HTR-8/SVneo (cell line): Measurements from ENCODE around the gene HIPK3.
"Not testable (repeated sequence)": the region's sequence is repeated elsewhere in the genome, so short reads cannot be mapped to it uniquely, and the experiment has no call there.

Source experiments
- DNase-seq: peaks from one replicate; pipeline ENCODE4 v3.0.0; 2011; ENCODE audit warnings: low spot score, mixed read lengths; ENCODE audit not compliant: insufficient read length
- FAIRE-seq: peaks from 2 replicates; lab custom pipeline; 2011; peaks lifted over from hg19 to GRCh38; lab: Jason Lieb, UNC

Gene HIPK3

DNA sequence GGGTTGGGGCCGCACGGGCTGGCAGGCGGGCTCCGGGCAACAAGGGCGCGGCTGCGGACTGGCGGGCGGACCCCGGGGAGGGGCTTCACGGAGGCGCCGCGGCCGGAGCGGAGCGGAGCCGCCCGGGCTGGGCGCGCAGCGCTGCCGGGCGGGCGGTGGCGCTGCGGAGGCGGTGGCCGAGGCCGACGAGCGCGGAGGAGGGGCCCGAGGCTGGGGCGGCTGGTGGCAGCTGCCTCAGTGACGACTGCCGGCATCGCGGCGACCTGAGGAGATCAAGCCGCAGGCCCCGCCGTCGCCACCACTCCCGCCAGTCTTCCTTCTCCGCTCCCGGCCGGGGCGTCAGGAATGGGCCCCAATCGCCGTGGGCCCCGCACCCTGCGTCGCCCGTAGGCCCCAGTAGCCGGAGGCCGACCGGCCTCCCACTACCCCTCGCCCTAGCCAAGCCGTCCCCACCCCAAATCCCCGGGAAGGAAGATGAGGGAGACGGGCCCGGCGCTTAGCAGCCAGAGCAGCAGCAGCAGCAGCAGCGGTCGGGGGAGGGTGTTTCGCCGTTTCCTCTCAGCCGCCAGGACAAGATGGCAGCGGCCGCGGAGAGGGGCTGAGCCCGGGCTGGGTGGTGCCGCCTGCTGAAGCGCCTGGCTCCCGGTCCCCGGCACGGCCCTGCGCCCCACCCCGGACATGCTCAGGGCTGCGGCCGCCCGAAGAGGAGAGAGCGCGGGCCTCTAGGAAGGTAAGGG lies at the start of gene HIPK3:
Gene HIPK3 (plus strand): TSS at position 222 of the 737 bp plus-strand sequence.
- DNase-seq, result peak; percentile 68
- no peak for FAIRE-seq

DNA sequence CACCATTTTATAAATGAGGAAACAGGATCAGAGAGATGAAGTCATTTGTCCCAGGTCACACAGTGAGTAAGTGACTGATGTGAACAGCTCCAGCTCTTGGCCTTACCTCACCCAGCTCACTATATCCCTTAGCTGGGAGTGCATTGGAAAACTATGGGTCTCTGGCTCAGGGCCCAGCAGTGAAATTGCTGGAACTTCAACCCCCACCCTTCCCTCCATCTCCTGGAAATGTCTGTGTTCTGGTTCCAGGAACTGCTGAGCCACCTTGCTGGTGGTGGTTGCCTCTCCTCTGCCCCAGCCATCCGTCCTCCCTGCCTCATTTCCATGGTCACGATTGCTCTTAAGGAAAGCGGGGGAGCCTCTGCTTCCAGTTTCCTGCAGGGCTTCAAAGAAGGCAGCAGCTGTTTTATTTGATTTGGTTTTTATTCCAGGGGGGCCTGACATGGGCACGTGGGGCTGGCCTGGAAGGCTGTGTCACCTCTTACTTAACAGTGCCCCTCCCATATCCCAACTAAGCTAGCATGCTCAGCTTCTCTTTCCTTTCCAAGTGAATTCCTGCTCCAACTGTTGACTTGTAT lies 49.7 kb upstream of the HIPK3 start:
- no peak for DNase-seq
- no peak for FAIRE-seq

DNA sequence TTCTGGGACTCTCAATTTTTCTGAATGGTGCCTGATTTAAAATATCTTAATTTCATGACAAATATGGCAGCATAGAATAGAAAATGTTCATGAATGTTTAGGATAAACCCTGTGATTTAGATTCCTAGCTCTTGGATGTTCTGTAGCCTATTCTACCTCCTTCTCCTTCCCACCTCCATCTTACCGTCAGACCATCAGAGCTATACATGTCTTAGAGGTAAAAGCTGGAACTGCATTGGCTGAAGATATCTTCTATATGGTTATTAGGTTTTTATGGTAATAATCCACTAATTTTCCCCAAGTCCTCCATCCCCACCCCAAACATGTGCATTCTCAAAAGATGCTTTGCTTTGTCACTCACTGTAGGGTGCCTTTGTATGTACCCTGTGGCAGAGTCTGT lies 49.0 kb upstream of the HIPK3 start:
- no peak for DNase-seq
- no peak for FAIRE-seq

DNA sequence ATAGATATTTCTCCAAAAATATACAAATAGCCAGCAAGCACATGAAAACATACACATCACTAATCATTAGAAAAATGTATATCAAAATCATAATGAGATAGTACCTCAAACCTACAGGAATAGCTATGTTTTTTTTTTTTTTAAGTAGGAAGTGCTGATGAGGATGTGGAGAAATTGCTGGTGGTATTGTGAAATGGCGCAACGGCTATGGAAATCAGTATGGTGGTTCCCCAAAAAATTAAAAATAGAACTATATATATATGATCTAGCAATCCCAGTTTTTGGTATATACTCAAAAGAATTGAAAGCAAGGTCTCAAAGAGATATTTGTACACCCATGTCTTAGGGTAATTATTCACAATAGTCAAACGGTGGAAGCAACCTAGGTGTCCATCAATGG lies 46.0 kb upstream of the HIPK3 start:
- DNase-seq, result no peak
- no peak for FAIRE-seq

DNA sequence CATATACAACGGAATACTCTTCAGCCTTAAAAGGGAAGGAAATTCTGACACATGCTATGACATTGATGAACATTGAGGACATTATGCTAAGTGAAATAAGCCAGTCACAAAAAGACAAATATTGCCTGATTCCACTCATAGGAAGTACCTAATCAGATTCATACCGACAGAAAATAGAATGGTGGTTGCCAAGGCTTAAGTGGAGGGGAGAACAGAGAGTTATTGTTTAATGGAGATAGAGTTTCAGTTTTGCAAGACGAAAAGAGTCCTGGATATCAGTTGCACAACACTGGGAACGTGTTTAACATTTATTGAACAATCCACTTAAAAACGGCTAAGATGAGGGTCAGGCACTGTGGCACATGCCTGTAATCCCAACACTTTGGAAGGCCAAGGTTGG lies 45.6 kb upstream of the HIPK3 start:
- no peak for DNase-seq
- no peak for FAIRE-seq

DNA sequence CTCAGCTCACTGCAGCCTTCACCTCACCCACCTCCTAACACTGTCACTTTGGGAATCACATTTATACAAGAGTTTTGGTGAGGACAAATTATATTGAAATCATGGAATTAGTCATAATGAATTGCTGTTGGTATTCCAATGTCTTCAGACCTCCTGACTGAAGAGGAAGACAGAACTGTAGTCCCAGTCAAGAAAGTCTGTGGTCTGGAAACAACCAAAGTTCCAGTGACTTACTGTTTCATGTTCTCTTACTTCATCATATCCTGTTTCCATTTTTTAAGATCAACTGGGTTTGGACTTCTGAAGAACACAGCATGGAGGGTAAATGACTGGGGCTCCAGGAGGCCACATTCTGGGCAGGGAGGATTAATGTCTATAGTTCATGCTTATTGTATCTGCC lies 43.0 kb upstream of the HIPK3 start:
- FAIRE-seq (no peak), DNase-seq (no peak)

DNA sequence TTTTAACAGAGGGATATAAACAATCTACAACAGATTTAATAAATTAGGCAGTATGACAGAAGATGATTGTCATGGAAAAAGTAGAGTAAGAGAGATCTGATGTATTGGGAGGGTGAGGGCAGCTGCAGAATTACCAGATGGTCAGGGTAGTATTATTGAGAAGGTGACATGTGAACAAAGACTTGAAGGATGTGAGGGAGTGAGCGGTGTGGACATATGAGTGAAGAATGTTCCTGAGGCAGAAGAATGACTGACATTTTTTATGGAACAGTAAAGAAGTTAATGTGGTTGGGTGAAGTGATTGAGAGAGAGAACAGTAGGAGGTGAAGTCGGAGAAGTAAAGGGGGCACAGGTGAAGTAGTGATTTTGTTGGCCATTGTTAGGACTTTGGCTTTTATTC lies 42.4 kb upstream of the HIPK3 start:
- DNase-seq, result no peak
- FAIRE-seq, result no peak

DNA sequence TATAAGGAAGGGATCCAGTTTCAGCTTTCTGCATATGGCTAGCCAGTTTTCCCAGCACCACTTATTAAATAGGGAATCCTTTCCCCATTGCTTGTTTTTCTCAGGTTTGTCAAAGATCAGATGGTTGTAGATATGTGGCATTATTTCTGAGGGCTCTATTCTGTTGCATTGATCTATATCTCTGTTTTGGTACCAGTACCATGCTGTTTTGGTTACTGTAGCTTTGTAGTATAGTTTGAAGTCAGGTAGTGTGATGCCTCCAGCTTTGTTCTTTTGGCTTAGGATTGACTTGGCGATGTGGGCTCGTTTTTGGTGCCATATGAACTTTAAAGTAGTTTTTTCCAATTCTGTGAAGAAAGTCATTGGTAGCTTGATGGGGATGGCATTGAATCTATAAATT lies 40.5 kb upstream of the HIPK3 start:
- not testable (repeated sequence) for DNase-seq, FAIRE-seq

DNA sequence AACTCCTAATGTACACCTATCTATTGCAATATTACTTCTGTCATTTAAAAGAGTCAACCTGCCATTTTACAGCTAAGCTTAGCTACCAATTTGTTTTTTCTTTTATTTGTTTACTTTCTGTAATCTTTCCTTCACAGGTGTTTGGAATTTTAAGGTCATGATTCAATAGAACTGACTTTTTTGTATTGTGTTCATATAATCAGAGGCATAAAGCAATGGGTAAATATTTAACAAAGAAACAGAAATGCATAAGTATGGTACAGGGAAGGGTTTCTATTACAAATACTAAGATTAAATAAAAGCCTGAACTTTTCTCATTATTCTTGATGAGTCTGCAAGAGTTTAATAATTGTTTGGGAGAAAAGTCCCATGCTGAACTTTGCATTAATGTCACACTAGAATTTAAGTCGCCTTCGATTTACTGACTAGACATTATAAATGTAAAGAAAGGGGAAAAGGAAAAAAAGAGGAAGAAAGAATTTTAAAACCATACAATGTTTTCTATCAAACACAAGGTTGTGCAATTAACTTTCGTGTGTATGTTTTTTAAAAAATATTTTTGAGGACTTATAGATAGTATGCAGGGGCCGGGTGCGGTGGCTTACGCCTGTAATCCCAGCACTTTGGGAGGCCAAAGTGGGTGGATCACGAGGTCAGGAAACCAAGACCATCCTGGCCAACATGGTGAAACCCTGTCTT lies 35.0 kb upstream of the HIPK3 start:
- FAIRE-seq (no peak), DNase-seq (no peak)

DNA sequence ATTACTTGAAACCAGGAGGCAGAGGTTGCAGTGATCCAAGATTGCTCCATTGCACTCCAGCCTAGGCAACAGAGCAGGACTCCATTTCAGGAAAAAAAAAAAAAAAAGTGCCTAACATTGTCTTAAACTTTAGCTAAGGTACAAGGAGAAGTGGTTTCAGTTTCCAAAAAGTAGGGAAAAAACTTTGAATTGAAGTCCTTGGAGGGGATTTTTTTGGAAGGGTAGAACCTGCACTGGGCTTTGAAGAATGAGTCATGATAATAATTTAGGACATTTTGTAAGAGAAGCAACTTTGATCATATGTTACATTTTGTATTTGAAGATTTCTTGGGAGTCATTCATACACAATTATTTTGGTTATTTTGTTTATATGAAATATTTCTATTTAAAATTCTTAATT lies 31.8 kb upstream of the HIPK3 start:
- DNase-seq (no peak), FAIRE-seq (no peak)

DNA sequence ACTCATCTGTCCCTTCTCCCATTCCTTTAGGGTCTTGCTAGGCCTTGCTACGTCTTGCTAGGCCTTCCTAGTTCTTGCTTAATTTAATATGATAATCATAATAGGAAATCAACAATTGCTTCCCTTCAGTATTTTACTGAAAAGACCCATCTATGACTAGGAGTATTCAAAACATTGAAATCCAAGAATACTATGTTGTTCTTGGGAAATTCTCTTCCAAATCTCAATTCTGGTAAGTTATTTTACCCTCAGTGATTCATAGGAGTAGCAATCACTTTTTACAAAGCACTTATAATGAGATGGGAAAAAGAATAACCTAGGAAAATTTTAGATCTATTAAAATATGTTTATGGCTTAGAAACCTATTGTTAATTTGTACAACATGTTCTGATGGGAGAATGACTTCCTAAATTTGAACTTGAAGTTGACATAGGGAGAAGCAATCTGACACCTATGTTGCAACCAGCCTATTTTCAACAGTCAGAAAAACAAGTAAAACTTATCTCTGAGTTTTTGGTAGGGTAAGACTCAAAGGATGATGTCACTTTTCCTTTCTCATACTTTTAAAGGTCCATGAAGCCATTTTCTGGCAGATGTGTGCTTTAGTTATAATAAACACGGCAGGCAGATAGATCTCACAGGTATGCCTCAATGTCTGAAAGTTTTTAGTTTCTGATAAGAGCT lies 29.5 kb upstream of the HIPK3 start:
- FAIRE-seq (no peak), DNase-seq (peak; percentile 23)

DNA sequence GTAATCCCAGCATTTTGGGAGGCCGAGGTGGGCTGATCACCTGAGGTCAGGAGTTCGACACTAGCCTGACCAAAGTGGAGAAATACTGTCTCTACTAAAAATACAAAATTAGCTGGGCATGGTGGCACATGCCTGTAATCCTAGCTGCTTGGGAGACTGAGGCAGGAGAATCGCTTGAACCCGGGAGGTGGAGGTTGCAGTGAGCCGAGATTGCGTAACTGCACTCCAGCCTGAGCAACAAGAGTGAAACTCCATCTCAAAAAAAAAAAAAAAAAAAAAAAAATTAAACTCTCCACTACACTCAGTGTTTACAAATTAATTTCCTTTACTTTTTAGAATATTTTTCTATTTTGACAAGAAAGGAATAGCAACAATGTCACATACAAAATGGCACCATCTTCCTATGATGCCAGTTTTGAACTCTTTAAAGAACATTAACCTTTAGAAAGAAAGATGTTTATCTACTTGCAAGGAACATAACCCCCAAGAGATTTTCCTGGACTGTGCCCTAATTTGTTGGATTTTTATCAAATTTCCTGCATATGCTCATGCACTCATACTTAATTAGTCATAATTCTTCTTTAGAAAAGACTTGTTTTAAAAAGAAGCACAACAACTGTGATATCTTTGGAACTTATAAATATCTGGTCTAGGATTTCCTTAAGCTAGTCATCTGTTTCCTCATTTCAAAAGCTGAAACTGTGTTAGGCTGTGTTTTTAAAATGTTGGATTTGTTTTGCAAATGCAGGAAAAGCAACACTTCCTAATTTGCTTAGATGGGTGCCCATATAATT lies 22.6 kb upstream of the HIPK3 start:
- FAIRE-seq (no peak), DNase-seq (no peak)

DNA sequence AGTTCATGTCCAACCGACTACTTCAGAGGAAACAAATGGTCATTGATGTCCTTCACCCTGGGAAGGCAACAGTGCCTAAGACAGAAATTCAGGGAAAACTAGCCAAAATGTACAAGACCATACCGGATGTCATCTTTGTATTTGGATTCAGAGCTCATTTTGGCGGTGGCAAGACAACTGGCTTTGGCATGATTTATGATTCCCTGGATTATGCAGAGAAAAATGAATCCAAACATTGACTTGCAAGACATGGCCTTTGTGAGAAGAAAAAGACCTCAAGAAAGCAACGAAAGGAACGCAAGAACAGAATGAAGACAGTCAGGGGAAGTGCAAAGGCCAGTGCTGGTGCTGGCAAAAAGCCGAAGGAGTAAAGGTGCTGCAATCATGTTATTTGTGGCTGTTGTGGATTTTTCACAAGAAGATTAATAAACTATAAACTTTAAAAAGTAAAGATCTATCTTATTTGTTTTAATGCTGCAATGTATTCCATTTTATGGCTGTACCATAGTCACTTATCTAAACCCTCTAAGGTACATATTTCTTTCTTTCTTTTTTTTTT lies 20.1 kb upstream of the HIPK3 start:
- DNase-seq (no peak), FAIRE-seq (no peak)

DNA sequence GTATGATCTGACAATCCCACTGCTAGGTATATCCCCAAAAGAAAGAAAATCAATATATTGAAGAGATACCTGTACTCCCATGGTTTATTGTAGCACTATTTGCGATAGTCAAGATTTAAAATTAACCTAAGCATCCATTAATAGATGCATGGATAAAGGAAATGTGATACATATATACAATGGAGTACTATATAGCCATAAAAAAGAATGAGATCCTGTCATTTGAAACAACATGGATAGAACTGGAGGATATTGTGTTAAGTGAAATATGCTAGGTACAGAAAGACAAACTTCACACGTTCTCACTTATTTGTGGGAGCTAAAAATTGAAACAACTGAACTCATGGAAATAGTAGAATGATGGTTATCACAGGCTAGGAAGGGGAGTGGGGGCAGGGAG lies 14.6 kb upstream of the HIPK3 start:
- FAIRE-seq, result no peak
- no peak for DNase-seq

DNA sequence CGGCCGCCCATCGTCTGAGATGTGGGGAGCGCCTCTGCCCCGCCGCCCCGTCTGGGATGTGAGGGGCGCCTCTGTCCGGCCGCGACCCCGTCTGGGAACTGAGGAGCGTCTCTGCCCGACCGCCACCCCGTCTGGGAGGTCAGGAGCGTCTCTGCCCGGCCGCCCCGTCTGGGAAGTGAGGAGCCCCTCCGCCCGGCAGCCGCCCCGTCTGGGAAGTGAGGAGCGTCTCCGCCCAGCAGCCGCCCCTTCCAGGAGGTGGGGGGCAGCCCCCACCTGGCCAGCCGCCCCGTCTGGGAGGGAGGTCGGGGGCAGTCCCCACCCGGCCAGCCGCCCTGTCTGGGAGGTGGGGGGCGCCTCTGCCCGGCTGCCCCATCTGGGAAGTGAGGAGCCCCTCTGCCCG lies 13.5 kb upstream of the HIPK3 start:
- FAIRE-seq, DNase-seq: not testable (repeated sequence)

DNA sequence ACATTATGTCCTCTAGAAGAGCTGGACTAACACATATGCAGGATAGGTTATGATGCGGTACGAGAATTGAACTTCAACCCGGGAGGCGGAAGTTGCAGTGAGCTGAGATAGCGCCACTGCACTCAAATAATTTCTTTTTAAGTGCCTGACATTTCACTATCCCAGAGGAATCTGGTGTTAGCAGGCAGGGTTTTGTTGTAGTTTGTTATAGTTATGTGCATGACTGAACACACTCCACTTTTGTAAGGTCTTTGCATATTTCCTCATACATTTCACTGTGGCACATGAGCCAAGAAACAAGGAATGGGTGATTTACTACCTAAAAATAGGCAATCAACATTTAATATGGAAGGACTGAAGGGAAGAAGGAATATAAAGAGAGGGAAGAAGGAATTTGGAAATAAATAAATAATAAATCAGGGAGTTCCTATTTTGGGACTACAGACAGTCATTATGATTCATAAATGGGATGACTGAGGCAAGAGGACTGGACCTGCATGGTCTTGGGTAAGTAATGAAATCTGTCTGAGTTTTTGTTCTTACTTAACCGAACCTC lies 8.7 kb upstream of the HIPK3 start:
- FAIRE-seq, result no peak

DNA sequence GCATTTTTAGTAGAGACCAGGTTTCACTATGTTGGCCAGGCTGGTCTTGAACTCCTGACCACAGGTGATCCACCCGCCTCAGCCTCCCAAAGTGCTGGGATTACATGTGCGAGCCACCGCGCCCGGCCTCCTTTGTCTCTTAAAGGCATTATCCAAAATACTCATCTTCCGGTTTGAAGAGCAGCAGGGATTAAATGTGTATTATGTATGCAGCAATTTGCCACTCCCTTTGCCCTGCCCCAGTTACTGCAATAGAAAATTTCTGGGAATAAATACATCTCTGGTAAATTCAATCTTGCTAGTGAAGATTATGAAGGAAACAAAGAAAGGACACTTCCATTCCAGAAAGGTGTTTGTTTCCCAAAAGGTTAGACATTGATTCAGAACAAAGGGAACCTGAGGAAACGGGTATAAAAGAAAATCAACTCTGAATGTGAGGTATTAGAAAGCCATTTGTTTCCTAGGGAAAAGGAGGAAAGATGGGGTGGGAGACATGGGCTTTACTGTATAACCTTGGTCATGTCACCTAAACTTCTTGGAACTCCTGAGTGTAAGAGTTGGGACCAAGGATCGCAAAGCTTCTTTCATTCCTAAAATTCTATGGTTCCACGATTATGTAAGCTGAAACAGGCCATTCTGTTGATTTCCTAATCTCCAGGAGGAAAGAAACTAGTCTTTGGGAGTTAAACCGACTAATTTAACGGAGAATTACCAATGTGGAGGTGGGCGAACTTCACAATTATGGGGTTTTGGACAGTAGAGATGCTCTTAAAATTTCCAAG lies 959 bp upstream of the HIPK3 start:
- no peak for DNase-seq
- no peak for FAIRE-seq

More for the DNA sequence above, 8.7 kb upstream of the HIPK3 start:
- no peak for DNase-seq

DNA sequence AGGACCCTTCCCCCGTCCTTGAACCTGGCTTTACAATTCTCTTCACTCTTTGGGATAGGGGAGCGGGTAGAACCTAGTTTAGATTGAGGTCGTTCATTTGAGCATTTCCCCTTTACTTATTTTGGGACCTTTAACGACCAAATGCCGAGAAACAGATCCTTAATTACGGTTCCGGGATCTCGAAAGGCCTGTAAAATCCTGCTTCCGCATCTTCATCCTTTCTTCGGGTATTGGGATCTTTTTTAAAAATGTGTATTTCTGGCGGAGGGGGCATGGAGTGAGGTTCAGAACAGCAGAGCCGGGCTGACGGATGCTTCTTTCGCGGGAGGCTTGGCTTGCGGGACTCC lies 395 bp upstream of the HIPK3 start:
- FAIRE-seq, result no peak
- DNase-seq, result no peak
